Left hindlimb (tissue), 1 donor: ENCODE results near the gene ANGPT4.
A peak's percentile ranks its signal among the peaks of the same experiment; 100 is the strongest.
"Not testable (repeated sequence)": the region's sequence is repeated elsewhere in the genome, so short reads cannot be mapped to it uniquely, and the experiment has no call there.

ENCODE experiments used
- DNase-seq: peaks from one replicate; pipeline ENCODE4 v3.0.0-alpha.2; 2018

The ANGPT4 gene

GRCh38 chr20:905396-905961, 10.7 kb downstream of the ANGPT4 start:
- no peak for DNase-seq

GRCh38 chr20:904039-904545, 12.0 kb downstream of the ANGPT4 start:
- no peak for DNase-seq

- DNase-seq, result not testable (repeated sequence)
Observed at GRCh38 chr20:897436-897835, 18.7 kb downstream of the ANGPT4 start.

- DNase-seq, result no peak
Observed at GRCh38 chr20:896501-897025, 19.6 kb downstream of the ANGPT4 start.

GRCh38 chr20:892371-892770, 23.8 kb downstream of the ANGPT4 start:
- not testable (repeated sequence) for DNase-seq

GRCh38 chr20:891706-892080, 24.4 kb downstream of the ANGPT4 start:
- DNase-seq, result no peak

GRCh38 chr20:891058-891705, 25.0 kb downstream of the ANGPT4 start:
- DNase-seq, result no peak

GRCh38 chr20:890666-891057, 25.5 kb downstream of the ANGPT4 start:
- no peak for DNase-seq

GRCh38 chr20:889932-890463, 26.1 kb downstream of the ANGPT4 start:
- DNase-seq, result no peak

- DNase-seq, result no peak
Observed at GRCh38 chr20:889106-889505, 27.0 kb downstream of the ANGPT4 start.

- DNase-seq, result no peak
Observed at GRCh38 chr20:888057-888456, 28.1 kb downstream of the ANGPT4 start.

- no peak for DNase-seq
Observed at GRCh38 chr20:887137-887536, 29.0 kb downstream of the ANGPT4 start.

- DNase-seq, result peak; percentile 65
Observed at GRCh38 chr20:884983-885952, 30.9 kb downstream of the ANGPT4 start.

- no peak for DNase-seq
Observed at GRCh38 chr20:881783-882144, 34.4 kb downstream of the ANGPT4 start.

- no peak for DNase-seq
Observed at GRCh38 chr20:881051-881782, 34.9 kb downstream of the ANGPT4 start.

GRCh38 chr20:879626-880025, 36.5 kb downstream of the ANGPT4 start:
- no peak for DNase-seq

GRCh38 chr20:878511-879307, 37.4 kb downstream of the ANGPT4 start:
- DNase-seq, result no peak

- no peak for DNase-seq
Observed at GRCh38 chr20:877814-878213, 38.3 kb downstream of the ANGPT4 start.

- no peak for DNase-seq
Observed at GRCh38 chr20:875115-875514, 41.0 kb downstream of the ANGPT4 start.

- DNase-seq, result no peak
Observed at GRCh38 chr20:873875-874607, 42.1 kb downstream of the ANGPT4 start.
